Measurements from ENCODE around the gene HOMER3.

The HOMER3 gene

DNA sequence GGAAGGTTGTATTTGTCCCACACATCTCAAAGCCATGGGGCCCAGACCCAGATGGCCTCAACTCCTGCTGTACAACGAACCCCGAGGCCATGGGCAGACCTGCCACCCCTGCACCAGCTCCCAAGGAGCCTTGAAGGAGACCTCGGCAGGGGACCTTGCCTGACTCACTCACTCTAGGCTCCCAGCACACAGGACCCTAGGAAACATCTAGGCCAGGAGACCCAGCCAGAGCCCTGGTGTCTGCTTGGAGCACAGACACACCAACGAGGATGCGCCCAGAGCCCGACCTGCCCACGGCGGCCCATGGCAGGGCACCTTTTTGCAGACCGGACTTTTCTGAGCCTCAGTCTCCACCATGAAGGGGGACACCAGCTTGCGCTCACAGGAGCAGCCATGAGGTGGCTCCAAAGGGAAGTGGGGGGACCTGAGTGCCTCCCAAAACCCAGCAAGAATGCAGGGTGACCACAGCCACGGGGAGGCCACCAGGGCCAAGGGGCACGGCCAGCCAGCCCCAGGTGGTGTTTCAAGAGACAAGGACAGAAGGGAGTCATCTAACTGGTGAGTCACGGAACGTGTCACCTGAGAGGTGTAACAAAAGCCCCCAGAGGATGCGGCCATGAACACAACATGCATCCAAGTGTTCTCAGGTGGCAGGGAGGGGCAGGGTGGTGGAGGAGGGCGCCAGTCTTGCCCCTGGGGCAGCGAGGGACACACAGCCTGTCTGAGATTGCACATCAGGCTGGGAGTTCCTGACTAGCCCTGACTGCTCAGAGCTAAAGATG is 40.1 kb downstream of the HOMER3 start:
- no peak for DNase-seq

DNA sequence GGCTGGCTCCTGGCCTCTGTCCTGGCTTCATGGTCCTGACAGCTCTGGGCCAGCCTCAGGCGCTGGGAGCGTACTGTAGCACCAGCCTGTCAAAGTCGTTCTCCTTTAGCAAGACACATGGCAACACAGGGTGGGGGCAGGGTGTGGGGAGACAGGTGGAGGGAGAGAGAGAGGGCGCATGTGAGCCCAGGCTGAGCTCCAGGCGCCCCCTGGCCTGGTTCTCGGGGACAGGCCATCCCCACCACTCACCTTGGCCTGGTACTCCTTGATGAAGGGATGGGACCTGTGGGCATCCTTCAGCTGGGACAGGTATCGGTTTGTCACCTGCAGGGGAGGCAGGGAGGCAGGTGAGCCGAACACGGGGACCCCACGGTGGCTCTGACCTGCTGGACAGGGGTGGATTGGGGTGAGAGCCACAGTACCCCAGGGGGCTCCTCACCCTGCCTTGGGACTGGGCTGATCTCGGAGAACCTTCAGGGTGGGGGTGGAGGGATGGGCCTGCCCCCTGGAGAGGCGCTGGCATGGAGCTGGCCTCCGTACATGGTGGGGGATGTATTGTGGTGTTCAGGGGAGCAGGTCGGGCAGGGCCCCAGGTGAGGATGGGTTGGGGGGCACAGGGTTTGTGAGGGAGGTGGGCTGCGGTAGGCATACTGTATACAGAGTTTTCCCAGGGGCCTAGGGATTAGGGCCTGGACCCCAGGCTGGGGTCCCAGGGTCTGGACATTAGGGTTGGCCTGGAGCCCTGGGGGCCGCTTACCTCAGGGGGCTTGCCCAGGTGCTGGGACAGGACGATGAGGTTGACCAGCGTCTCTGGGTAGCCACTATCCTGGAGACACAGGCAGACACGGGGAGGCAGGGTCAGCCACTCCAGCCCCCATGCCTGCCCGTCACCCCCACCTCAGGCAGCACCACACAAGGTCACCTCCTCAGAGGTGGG is 41.1 kb downstream of the HOMER3 start:
- no peak for DNase-seq

DNA sequence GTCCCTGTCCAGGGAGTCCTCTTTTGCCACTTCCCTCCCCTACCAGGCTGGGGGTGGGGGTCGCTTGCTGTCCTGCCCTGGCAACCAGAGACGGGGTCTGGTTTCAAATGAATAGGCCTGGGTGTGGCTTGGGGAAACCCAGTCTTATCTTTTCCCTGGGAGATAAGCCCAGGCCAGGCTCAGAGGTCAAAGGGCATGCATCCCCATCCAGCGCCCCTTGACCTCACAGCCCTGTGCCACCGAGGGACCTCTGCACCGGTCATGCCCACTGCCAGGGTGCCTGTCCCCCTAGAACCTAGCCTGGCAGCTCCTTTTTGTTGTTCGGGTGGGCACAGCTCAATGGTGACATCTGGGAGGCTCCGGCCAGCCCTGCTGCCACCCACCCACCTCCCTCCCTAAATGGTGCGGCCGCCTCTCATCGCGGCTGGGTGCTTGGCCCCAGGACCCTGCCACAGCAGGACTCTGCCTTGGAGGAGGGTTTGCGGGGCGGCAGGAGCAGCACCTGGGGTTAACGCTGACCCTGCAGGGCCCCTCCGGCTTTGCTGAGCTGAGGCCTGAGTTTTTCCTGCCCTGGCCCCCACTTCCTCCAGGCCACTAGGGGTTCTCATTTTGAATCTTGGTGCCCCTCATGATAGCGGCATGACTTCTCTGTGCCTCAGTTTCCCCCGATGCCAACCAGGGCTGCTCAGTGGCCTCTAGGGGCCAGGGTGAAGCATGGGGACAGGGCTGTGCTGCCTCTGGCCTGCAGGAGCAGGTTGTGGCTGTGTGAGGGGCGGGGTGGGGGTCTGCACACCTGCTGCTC is 42.2 kb downstream of the HOMER3 start:
- no peak for DNase-seq

DNA sequence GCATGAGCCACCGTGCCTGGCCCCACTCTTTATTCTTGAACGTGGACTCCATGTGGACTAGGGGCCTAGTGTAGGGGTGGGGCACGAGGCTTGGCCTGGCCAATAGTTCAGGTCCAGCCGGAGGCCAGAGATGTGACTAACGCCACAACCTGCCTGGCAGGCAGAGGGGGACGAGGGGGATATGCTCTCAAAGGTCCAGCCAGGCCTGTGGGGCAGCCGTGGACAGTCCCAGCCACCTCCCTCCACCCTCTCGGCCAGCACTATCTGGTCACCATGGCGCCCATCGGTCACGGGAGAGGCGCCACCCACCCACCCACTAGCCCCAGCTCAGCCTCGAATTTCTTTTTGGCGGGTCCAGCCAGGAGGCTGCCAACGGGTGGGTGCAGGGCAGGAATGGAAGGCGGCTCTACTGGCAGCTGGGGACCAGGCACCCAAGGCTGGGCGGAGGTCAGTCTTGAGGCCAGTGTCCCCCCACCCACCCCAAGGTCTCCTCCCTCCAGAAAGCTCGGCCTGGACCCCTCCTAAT is 42.9 kb downstream of the HOMER3 start:
- DNase-seq, result no peak

DNA sequence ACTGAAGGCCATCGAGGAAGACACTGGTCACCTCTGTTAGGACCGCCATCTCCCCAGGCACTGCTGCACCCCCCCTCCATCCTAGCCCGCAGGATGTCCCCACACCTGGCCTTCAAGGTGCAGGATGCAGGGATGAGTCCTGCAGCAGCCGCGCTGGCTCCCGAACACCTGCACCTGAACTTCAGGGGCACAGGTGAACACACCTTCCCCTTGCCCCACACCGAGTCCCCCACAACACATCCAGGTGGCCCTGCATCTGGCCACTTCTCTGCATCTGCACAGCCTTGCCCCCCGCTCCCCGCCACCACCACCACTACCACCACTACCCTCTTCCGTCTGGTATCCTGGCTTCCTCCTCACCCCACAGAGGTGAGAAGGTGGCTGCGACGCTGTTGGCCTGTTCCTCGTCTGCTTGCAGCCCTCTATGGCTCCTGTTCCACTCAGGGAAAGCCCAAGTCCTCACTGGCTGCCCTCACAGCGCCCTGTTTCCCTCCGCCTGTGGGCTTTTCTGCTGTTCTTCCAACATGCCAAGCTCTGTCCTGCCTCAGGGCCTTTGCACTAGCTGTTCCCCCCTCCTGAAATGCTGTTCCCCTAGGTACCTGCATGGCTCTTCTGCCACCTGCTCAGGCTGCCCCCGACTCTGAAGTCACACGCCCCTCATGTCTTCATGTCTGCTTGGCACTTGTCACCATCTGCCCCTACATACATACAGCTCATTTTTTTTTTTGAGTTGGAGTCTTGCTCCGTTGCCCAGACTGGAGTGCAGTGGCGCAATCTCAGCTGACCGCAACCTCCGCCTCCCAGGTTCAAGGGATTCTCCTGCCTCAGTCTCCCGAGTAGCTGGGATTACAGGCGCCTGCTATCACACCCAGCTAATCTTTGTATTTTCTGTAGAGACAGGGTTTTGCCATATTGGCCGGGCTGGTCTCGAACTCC is 43.7 kb downstream of the HOMER3 start:
- DNase-seq, result no peak

DNA sequence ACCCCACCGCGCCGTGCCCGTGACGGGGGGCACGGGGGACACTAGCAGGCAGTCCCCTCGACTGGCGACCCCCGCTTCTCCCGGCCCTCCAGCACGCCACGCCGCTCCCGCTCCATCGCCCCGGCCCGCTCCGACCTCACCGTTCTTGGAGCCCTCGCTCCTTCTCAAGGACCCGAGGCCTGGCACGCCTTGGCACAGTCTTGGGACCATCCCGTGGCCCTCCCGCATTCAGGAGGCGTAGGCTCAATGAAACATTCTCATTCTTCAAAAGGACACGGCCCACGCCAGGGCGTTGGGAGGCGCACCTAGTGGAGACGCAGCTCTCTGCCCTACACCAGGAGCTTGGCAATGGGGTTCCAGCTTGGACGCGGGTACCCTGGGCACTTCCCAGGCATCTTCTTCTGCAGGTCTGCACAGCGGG is 44.6 kb downstream of the HOMER3 start:
- DNase-seq, result no peak

DNA sequence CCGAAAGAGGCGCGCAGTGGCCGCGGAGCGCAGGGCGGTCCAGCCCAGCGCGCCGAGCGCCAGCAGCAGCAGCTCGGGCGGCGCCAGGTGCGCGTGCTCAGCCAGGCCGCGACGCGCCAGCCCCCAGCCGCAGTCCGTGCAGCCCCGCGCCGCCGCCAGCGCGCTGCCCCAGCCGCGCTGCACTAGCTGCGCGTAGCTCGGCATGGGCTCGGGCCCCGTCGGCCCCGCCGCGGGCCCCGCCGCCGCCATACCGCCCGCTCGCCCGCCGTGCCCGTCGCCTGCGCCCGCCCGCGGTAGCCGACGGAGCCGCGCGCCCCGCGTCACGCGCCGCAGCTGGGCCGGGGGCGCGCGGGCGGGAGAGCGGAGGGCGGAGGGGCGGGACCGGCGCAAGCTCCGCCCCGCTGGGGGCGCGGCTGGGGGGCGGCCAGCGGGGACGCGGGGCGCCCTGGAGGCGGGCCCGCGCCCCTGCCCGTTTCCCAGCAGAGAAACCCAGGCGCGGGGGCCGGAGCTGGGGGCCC is 45.1 kb downstream of the HOMER3 start, which contains the start of gene CERS1:
Gene CERS1, minus strand, starts transcription at position 335 of the 518 bp plus-strand sequence. Its CDS starts 86 bp downstream, at position 249.
- DNase-seq, result no peak

DNA sequence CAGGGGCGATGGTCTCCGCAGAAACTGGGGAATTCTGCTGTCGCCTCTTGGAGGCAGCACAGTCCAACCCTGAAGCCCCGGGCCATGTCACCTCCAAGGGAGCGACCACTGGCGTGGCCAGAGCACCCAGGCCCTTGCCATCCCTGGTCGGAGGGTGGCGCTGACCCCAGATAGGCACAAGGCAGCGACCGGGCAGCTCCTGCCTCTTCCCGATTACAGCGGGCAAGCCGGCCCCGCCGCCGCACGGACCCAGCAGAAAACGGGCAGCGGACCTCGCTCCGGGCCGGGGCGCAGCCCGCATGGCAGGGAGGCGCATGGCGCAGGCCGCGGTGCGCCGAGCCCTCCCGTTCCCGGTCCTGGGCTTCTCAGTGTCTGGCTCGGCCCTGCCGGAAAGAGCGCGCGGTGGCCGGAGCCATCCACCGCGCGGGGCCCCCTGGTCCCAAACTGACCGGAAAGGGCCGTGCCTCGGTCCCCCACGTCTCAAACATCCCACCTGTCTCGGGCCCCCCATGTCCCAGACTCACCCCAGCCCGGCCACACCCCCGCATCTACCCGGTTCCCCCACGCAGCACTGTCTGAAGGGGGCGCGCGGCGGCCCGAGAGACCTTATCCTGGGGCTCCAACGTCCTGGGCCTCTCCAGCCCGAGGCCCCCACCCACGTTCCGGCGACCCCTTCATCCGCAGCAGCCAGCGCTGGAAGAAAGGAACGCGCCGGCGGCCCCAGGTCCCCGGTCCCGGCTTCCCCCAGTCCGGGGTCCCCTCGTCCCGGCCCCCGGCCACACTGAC is 45.8 kb downstream of the HOMER3 start:
- peak; percentile 12 for DNase-seq

DNA sequence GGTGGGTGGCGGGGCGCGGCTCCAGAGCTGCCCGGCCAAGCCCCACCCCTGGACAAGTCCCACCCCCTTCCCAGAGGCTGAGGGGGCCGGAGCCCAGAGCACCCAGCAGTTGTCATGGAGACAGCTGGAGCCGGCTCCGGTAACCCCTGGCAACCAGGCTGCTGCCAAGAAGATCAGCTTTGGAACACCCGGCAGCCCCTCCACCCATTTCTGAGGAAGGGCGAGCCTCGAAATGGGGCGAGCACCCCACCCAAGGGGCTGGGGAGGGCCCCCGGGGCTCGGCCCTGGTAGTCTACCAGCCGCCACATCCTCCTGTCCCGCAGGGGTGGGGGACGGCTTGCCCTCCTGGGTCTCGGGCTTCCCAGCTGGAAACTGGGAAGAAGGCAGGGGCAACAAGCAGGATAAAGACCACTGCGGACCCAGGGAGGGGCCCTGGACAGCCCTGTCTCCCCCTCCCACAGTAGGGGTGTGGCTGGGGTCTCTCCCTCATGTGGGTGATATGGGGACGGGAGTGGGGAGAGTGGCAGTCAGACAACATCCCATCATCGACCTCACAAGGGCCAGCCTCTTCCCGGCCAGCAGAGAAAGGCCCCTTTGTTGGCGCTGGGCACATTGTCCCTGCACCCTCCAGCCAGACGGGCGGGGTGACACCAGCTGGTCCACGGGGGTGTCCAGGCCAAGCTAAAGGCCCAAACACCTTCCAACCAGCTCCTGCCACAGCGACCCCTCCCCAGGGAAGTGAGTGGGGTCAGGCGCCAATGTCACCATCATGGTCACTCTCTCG is 46.6 kb downstream of the HOMER3 start:
- peak; percentile 84 for DNase-seq

DNA sequence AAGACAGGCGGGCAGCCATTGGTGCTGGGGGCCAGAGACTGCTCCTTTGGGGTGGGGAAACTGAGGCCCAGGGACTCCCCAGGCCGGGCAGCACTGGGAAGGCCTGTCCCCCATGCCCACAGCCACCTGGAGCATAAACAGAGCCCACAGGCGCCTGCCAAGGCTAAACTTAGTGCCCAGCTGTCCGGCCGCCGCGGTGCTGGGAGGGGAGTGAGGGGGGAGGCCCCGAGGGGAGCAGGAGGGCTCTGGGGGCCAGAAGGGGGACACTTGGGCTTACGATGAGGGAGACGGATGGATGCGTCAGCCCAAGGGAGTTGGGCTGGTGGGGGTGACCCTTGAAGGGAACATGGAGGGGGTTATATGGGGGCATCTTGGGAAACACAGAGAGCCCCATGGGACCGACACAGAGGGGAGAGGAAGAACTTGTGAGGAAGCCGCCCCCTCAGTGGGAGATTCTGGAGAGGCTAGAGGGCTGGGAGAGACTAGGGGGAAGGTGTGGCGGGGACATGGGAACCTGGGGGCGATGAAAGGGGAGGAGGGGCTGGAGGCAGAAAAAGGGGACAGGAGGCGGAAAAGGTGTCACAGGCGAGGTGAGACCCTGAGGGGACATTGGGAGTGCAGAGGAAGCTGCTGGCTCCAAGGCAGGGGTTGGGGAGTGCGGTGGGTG is 47.3 kb downstream of the HOMER3 start:
- no peak for DNase-seq

DNA sequence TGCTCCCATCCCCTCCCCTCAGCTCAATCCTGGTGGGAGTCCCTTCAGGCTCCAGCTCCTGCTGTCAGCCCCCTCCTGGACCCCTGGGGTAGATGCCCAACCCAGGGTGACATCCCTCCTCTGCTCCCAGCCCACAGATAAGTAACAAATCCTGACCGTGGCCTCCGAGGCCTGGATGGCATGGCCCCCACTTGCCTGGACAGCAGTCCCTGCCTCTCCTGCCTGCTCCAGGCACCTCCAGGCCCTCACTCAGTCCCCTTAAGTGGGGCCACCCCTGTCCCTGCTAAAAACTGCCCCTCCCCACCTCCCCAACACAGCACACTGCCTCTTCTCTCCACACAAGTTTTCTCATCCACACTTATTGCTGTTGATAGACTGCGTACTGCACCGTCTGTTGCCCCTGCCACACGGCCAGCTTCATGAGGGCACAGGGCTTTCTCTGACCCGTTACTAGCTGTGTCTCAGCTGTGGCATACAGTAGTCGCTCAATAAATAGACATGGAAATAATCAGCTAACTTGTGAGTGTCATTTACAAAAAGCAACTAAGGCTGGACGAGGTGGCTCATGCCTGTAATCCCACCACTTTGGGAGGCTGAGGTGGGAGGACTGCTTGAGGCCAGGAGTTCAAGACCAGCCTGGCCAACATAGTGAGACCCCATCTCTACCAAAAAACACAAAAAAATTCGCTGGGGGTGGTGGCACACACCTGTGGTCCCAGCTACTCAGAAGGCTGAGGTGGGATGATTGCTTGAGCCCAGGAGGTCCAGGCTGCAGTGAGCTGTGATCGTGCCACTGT is 50.9 kb downstream of the HOMER3 start:
- DNase-seq, result no peak

DNA sequence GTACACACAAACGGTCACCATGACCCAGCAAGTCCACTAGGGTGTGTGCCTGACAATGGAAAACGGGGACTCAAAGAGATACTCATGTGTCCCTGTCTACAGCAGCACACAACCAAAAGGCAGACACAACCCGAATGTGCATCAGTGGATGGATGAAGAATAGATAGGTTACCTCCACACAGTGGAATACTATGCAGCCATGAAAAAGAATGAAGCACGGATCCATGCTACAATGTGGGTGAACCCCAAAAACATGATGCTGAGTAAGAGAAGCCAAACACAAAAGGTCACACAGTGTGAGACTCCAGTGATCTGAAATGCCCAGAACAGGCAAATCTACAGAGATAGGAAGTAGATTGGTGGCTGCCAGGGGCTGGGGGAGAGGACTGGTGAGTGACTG is 54.0 kb downstream of the HOMER3 start:
- no peak for DNase-seq

DNA sequence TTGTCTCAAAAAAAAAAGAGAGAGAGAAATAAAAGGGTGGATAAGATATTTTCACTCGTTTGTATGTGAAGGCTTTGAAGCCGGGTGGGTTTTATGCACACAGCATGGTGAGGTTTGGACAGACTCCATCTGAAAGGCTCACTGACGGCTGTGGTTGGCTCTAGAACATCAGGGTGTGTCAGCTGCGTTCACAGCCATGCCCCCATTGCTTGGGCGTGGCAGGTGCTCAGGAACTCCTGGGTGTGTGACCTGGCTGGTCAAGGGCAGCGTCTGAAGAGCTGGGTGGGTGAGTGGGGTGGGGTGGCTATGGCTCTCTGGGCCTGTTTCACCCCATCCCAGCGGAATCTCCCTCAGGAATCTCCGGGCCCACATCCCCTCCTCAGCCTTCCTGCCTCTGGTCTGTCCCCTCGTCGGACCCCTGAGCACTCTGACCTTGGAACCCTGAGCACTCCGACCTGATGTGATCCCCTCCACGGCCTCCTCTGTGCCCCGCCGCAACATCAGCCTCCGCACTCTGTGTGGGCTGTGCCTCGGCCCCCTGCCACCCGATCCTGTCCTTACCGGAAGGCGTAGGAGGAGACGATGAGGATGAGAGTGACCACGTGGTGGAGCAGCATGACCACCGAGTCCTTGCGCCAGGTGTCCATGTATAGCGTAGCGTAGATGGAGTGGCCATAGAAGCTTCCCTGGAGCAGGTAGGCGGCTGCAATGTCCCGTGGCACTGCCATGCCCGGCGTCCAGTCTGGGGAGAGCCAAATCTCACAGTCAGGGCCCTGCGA is 57.3 kb downstream of the HOMER3 start:
- no peak for DNase-seq

DNA sequence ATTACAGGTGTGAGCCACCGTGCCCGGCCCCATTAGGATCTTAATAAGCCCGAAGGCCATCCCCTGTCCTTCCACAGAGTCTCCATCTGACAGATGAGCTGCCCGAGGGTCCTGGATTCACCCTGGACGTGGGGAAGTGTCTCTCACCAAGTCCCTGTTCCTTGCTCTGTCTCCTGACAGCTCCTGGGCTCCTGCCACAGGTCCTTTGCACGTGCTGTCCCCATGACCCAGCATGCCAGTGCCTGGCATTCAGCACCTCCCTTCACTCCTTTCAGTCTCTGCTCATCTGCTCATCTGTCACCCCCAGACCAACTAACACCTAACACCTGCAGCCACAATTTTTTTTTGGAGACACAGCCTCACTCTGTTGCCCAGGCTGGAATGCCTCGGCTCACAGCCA is 59.5 kb downstream of the HOMER3 start:
- no peak for DNase-seq

DNA sequence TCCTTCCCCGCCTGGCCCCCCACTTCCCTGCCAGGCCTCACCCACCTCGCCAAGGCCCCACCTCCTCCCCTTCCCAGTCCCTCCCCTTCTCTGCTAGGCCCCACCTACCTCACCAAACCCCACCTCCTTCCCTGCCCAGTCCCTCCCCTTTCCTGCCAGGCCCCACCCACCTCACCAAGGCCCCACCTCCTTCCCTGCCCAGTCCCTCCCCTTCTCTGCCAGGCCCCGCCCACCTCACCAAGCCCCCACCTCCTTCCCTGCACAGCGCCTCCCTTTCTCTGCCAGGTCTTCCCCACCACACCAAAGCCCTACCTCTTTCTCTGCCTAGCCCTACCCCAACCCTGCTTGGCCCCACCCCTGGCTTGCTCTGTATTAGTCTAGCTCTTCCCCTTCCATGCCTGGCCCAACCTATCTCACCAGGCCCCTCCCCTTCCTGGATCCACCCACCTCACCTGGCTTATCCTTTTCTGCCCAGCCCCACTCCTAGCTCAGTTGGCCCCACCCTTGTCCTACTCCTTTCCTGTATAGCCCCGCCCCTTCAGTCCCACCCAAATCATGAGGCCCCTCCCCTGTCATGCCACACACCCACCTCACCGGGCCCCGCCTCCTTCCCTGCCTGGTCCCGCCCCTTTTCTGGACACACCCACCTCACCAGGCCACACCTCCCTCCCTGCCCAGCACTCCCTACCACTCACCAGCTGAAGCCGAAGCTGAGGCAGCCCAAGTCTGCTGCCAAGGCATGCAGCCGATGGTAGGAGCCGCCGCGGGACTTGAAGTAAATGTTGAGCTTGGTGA is 61.2 kb downstream of the HOMER3 start:
- DNase-seq, result no peak

All from NCI-H1694 treated with DMSO at 0.1 percent for 48 hours (cell line).